GM12801 (cell line): Measurements from ENCODE around the gene TXNRD2.

ENCODE experiments used
- TF ChIP-seq, protein P1 (sequence below): IDR thresholded peaks from one replicate; pipeline ENCODE4 v1.5.1; 2011; ENCODE audit warnings: control low read depth; ENCODE audit not compliant: insufficient read length; ENCODE audit errors: extremely low read depth

The TXNRD2 gene

GRCh38 chr22:19901577-19902244 is 39.9 kb downstream of the TXNRD2 start:
- TF ChIP-seq, protein P1, sequence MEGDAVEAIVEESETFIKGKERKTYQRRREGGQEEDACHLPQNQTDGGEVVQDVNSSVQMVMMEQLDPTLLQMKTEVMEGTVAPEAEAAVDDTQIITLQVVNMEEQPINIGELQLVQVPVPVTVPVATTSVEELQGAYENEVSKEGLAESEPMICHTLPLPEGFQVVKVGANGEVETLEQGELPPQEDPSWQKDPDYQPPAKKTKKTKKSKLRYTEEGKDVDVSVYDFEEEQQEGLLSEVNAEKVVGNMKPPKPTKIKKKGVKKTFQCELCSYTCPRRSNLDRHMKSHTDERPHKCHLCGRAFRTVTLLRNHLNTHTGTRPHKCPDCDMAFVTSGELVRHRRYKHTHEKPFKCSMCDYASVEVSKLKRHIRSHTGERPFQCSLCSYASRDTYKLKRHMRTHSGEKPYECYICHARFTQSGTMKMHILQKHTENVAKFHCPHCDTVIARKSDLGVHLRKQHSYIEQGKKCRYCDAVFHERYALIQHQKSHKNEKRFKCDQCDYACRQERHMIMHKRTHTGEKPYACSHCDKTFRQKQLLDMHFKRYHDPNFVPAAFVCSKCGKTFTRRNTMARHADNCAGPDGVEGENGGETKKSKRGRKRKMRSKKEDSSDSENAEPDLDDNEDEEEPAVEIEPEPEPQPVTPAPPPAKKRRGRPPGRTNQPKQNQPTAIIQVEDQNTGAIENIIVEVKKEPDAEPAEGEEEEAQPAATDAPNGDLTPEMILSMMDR = no peak

GRCh38 chr22:19900707-19901436 is 40.7 kb downstream of the TXNRD2 start:
- TF ChIP-seq, protein P1 = no peak

DNA sequence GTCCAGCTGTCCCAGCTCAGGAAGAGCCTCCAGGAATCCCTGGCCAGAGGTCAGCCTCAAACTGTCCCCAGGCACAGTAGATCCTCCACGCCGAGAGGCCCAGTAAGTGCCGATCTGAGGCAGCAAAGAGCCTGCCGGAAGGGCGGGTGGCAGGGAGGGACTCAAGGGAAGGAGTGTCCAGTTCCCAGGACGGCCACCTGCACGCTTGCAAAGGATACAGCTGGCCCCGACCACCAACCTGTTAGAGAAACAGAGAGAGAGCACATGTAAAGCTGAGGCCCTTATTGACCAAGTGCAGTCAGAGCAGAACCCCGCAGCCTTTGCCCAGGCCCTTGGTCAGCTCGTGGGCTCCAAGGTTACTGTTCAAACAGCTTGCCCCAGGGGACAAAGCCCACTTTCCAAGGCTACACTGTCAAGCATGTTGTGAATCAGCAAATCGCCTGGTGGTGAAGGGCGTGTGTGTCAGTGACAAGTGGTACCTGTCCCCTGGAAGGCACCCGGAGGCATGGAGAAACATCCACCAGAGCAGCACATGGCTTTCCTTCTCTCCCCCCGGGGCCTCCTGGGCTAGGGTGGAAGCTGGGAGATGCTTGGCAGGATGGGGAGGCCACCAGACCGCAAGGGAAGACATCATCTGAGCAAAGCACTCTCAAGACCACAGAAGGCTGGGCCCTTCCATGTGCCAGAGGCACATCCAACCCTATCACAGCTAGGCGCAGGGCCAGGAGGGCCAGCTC is 42.6 kb downstream of the TXNRD2 start:
- TF ChIP-seq, protein P1 = no peak

- TF ChIP-seq, protein P1 = no peak
Measured at GRCh38 chr22:19898145-19898544, 43.5 kb downstream of the TXNRD2 start.

GRCh38 chr22:19897726-19898125 is 43.9 kb downstream of the TXNRD2 start:
- TF ChIP-seq, protein P1 = no peak

DNA sequence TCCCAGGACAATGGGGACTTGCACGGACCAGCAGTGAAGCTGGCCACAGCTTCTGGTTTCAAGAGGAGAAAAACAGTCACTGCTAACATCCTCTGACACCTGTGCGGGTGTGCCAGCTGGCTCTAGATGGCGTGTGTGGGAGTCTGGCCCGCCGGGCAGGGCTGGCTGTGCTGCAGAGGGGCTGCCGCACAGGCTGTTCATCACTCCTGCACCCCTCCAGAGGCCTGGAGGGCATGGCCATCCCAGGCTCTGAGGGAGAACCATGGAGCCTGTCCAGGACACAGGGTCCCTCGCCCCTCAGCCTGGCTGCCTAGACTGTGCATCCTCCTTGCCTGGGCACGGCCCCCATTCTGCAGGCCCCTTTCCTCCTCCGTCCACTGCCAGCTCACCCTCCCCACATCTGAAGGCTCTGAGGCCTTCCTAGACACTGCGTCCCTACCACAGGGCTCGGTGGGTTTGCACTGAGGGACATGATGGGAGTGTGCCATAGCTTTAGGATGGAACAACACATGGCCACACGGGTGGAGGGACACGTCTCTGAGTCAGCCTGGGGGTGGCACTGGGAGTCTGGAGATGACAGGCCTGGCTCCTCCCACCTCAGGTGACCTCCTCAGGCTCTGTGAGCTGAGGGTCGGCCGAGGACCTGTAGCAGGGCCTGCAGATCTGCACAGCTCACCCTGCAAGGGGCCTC is 44.8 kb downstream of the TXNRD2 start:
- TF ChIP-seq, protein P1 = no peak

DNA sequence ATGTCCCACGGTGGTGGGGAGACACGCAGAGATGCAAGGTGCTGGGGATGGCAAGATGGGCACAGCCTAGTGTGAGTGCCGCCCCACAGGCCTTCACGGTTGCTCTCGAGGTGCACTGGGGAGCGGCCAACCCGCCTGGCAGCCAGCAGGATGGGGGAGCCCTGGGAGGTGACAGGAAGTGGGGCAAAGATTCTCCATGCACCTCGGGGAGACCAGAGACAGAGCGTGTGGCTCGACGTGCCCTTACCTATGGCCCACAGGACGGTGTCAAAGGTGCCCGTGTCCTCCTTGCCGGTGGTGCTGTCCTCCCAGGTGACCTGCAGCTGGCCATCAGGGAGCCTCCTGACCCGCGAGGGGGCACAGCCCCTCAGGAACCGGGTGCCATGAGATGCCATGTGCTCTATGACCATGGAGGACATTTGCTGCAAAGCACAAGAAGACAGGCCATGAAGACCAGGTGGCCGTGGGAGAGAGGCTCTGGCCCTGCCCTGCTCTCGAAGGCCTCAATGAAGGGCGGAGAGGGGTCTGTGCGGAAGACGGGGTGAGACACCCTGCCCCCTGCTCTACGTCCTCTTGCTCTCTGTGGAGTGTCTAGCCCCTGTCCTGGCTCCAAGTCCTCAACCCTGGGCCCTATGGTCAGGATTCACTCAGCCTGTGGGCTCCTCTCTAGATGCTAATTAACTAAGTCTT is 46.3 kb downstream of the TXNRD2 start:
- TF ChIP-seq, protein P1 = no peak
